Measurements from ENCODE around the gene ETV5. TPM values are rescaled to one million over a fixed set of nuclear protein-coding genes. Genes with fewer than 3 reads are reported as not detected.

ETV5 gene
- polyA plus RNA-seq, 1 of the 3 experiments (the other 2 are of a cell fraction): 20.9 TPM

DNA sequence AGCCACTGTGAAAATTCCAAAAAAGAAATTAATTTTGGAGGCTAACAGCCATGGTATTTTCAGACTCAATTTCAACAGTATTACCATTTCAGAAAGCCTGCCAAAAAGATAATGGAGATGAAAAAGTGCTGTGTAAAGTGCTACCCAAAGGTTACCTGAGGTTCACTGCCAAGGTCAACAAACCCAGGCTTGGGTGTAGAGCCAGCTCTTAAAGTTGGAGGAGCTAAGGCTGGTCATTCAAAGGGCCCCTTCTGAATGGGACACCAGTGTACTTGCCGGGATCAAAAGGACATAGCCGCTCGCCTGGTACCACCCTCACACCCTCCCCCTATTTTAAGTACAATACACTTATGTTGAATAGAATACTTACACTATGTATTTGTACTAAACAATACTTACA is 64.5 kb downstream of the ETV5 start:
- H3K36me3 ChIP-seq (replicated peaks in 1 of 2; ENCODE audit: control insufficient read depth in 1 of 2, insufficient read depth in 2 of 2, low read length in 1 of 2): peaks cover 14 to 44% of the 10 kb centered on the region in 2 experiments
- no peaks in the 10 kb centered on the region for H3K4me1 ChIP-seq (ENCODE audit: control insufficient read depth in 1 of 2, insufficient read depth in 2 of 2, low read depth in 1 of 2, low read length in 1 of 2)
- CTCF ChIA-PET: interaction anchor here (2.3 kb wide), 1 partner anchor 215 kb away, joined by 10 read pairs; no protein-coding TSS in a partner anchor
- H3K79me2 ChIP-seq (ENCODE audit: insufficient read depth): no peaks in the 10 kb centered on the region
- H4K20me1 ChIP-seq (ENCODE audit: insufficient read depth): no peaks in the 10 kb centered on the region
- no peak overlapping the region for H3K4me2 ChIP-seq
- no peak overlapping the region for H3K27ac ChIP-seq (ENCODE audit: low read depth in 2 of 2, low read length in 1 of 2)
- no peak overlapping the region for H2AFZ ChIP-seq (ENCODE audit: low read depth)
- no peak for DNase-seq
- H3K9ac ChIP-seq: no peak overlapping the region
- H3K9me2 ChIP-seq: no peaks in the 10 kb centered on the region
- H3K9me3 ChIP-seq: no peaks in the 10 kb centered on the region
- peaks cover 4% of the 10 kb centered on the region for H3F3A ChIP-seq (replicated peaks; ENCODE audit: insufficient read depth)
- 100% methylated on average over 2 of the region's 3 CpGs for WGBS (ENCODE audit: low lambda C conversion rate)
- H3K4me3 ChIP-seq (ENCODE audit: low read depth in 2 of 2, low read length in 1 of 2): no peak overlapping the region
- no peak for TF ChIP-seq CHD2 (IDR thresholded peaks at IDR 0.05; ENCODE audit: low read length, partially characterized antibody)
- TF ChIP-seq FOXJ3 (CRISPR knock-in tag; IDR thresholded peaks at IDR 0.05): no peak
- TF ChIP-seq RCOR1 (IDR thresholded peaks at IDR 0.05; ENCODE audit: low read length): no peak
- TF ChIP-seq, protein P1, sequence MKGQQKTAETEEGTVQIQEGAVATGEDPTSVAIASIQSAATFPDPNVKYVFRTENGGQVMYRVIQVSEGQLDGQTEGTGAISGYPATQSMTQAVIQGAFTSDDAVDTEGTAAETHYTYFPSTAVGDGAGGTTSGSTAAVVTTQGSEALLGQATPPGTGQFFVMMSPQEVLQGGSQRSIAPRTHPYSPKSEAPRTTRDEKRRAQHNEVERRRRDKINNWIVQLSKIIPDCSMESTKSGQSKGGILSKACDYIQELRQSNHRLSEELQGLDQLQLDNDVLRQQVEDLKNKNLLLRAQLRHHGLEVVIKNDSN (IDR thresholded peaks at IDR 0.05; ENCODE audit: borderline replicate concordance, low read depth): no peak
- TF ChIP-seq RFX5 (IDR thresholded peaks at IDR 0.05; ENCODE audit: low read length): no peak
- no peak for TF ChIP-seq NRF1 (IDR thresholded peaks at IDR 0.05; ENCODE audit: low read depth, low read length)
- TF ChIP-seq, protein P2, sequence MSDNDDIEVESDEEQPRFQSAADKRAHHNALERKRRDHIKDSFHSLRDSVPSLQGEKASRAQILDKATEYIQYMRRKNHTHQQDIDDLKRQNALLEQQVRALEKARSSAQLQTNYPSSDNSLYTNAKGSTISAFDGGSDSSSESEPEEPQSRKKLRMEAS (IDR thresholded peaks at IDR 0.05; ENCODE audit: low read depth): no peak
- POLR2A ChIA-PET: no interaction called here
- no peaks in the 10 kb centered on the region for H3K27me3 ChIP-seq (ENCODE audit: insufficient read depth)

DNA sequence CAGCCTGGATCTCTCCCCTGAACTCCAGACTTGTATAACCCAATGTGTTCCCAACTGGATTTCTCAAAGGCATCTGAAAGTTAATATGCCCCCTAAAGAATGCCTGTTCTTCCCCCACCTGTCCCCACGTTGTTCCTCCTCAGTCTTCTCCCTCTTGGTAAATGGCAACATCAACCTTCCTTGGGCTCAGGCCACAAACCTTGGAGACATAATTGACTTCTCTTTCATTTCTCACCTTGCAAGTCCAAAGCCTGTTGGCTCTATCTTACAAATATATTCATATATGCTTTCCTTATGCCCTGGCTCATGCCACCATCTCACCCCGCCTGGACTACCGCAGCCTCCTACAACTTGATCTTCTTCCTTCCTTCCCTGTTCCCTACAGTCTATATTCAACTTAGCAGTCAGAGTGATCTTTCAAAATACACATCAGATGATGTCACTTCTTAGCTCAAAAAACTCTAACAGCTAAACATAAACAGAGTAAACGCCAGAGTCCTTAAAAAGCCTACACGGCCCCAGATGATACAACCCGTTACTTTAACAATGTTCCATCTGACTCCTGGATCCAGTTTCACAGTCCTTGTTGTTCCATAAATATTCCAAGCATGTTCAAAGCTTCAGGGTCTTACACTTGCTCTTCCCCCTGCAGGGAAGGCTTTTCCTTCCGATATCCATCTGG is 66.2 kb downstream of the ETV5 start:
- no peaks in the 10 kb centered on the region for H3K4me1 ChIP-seq (ENCODE audit: control insufficient read depth in 1 of 2, insufficient read depth in 2 of 2, low read depth in 1 of 2, low read length in 1 of 2)
- CTCF ChIA-PET: interaction anchor here (0.6 to 1.3 kb wide), 3 partner anchors 9 to 77 kb away, joined by 3 to 4 read pairs (median 3); no protein-coding TSS in a partner anchor
- TF ChIP-seq MXI1 (IDR thresholded peaks at IDR 0.05; ENCODE audit: low read depth, low read length): no peak
- TF ChIP-seq RFX5 (IDR thresholded peaks at IDR 0.05; ENCODE audit: low read length): no peak
- no peak for TF ChIP-seq NRF1 (IDR thresholded peaks at IDR 0.05; ENCODE audit: low read depth, low read length)
- no peak for TF ChIP-seq RAD21 (IDR thresholded peaks at IDR 0.05; ENCODE audit: low read length)
- TF ChIP-seq TAF1 (IDR thresholded peaks at IDR 0.05; ENCODE audit: borderline replicate concordance, low read depth, low read length): no peak
- TF ChIP-seq NFIC (IDR thresholded peaks at IDR 0.05; ENCODE audit: borderline replicate concordance): no peak
- no peak for TF ChIP-seq TEAD4 (IDR thresholded peaks at IDR 0.05; ENCODE audit: borderline replicate concordance, insufficient read depth)
- TF ChIP-seq SMC3 (IDR thresholded peaks at IDR 0.05; ENCODE audit: low read depth, low read length): no peak
- no peak for TF ChIP-seq RCOR1 (IDR thresholded peaks at IDR 0.05; ENCODE audit: low read length)
- TF ChIP-seq, protein P3, sequence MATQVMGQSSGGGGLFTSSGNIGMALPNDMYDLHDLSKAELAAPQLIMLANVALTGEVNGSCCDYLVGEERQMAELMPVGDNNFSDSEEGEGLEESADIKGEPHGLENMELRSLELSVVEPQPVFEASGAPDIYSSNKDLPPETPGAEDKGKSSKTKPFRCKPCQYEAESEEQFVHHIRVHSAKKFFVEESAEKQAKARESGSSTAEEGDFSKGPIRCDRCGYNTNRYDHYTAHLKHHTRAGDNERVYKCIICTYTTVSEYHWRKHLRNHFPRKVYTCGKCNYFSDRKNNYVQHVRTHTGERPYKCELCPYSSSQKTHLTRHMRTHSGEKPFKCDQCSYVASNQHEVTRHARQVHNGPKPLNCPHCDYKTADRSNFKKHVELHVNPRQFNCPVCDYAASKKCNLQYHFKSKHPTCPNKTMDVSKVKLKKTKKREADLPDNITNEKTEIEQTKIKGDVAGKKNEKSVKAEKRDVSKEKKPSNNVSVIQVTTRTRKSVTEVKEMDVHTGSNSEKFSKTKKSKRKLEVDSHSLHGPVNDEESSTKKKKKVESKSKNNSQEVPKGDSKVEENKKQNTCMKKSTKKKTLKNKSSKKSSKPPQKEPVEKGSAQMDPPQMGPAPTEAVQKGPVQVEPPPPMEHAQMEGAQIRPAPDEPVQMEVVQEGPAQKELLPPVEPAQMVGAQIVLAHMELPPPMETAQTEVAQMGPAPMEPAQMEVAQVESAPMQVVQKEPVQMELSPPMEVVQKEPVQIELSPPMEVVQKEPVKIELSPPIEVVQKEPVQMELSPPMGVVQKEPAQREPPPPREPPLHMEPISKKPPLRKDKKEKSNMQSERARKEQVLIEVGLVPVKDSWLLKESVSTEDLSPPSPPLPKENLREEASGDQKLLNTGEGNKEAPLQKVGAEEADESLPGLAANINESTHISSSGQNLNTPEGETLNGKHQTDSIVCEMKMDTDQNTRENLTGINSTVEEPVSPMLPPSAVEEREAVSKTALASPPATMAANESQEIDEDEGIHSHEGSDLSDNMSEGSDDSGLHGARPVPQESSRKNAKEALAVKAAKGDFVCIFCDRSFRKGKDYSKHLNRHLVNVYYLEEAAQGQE (IDR thresholded peaks at IDR 0.05; ENCODE audit: low read depth, low read length): no peak
- no peak for TF ChIP-seq JUND (IDR thresholded peaks at IDR 0.05)
- no peak for TF ChIP-seq YY1 (IDR thresholded peaks at IDR 0.05; ENCODE audit: low read depth)
- TF ChIP-seq SIN3A (IDR thresholded peaks at IDR 0.05; ENCODE audit: borderline replicate concordance, low read depth, low read length): no peak
- TF ChIP-seq, protein P4, sequence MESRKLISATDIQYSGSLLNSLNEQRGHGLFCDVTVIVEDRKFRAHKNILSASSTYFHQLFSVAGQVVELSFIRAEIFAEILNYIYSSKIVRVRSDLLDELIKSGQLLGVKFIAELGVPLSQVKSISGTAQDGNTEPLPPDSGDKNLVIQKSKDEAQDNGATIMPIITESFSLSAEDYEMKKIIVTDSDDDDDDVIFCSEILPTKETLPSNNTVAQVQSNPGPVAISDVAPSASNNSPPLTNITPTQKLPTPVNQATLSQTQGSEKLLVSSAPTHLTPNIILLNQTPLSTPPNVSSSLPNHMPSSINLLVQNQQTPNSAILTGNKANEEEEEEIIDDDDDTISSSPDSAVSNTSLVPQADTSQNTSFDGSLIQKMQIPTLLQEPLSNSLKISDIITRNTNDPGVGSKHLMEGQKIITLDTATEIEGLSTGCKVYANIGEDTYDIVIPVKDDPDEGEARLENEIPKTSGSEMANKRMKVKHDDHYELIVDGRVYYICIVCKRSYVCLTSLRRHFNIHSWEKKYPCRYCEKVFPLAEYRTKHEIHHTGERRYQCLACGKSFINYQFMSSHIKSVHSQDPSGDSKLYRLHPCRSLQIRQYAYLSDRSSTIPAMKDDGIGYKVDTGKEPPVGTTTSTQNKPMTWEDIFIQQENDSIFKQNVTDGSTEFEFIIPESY (IDR thresholded peaks at IDR 0.05; ENCODE audit: borderline replicate concordance, low read depth): no peak
- no peak for TF ChIP-seq FOXM1 (IDR thresholded peaks at IDR 0.05; ENCODE audit: low read depth)
- TF ChIP-seq, protein P5, sequence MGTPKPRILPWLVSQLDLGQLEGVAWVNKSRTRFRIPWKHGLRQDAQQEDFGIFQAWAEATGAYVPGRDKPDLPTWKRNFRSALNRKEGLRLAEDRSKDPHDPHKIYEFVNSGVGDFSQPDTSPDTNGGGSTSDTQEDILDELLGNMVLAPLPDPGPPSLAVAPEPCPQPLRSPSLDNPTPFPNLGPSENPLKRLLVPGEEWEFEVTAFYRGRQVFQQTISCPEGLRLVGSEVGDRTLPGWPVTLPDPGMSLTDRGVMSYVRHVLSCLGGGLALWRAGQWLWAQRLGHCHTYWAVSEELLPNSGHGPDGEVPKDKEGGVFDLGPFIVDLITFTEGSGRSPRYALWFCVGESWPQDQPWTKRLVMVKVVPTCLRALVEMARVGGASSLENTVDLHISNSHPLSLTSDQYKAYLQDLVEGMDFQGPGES (IDR thresholded peaks at IDR 0.05; ENCODE audit: low read depth, low read length): no peak

More for the DNA sequence above, 66.2 kb downstream of the ETV5 start:
- POLR2A ChIA-PET: no interaction called here
- H3K36me3 ChIP-seq (replicated peaks in 1 of 2; ENCODE audit: control insufficient read depth in 1 of 2, insufficient read depth in 2 of 2, low read length in 1 of 2): peaks cover 3 to 26% of the 10 kb centered on the region in 2 experiments
- peaks cover 4% of the 10 kb centered on the region for H3F3A ChIP-seq (replicated peaks; ENCODE audit: insufficient read depth)
- H3K9me2 ChIP-seq: no peaks in the 10 kb centered on the region
- no peak overlapping the region for H3K4me3 ChIP-seq (ENCODE audit: low read depth in 2 of 2, low read length in 1 of 2)
- H2AFZ ChIP-seq (ENCODE audit: low read depth): no peak overlapping the region
- H3K9ac ChIP-seq: no peak overlapping the region
- H3K79me2 ChIP-seq (ENCODE audit: insufficient read depth): no peaks in the 10 kb centered on the region
- H3K27ac ChIP-seq (ENCODE audit: low read depth in 2 of 2, low read length in 1 of 2): no peak overlapping the region
- no peak overlapping the region for H3K4me2 ChIP-seq
- 92% methylated on average over 7 of the region's 7 CpGs for WGBS (ENCODE audit: low lambda C conversion rate)
- no peaks in the 10 kb centered on the region for H3K9me3 ChIP-seq
- DNase-seq: no peak
- no peaks in the 10 kb centered on the region for H3K27me3 ChIP-seq (ENCODE audit: insufficient read depth)
- no peaks in the 10 kb centered on the region for H4K20me1 ChIP-seq (ENCODE audit: insufficient read depth)
